Activated T-helper 1 cell treated with anti-CD3 and anti-CD28 coated beads, Interleukin-12 subunit alpha, Interleukin-12 subunit beta, Interleukin-2, Interleukin-4 antibody, amounts not matched to agents 30 ng/mL and 10 ng/mL and 1 ng/mL, durations not matched to agents 14 hours and 24 hours and 36 hours (primary cell): ENCODE measurements around the gene VMP1. TPM values are rescaled to one million over a fixed set of nuclear protein-coding genes. Genes with fewer than 3 reads are reported as not detected.
"Not testable (repeated sequence)": the region's sequence is repeated elsewhere in the genome, so short reads cannot be mapped to it uniquely, and the experiment has no call there.

Source experiments
- DNase-seq: peaks from one replicate; pipeline ENCODE4 v3.0.0; 2021; ENCODE audit warnings: low spot score
- H3K27ac Mint-ChIP-seq: one replicate; pipeline ENCODE4 v1.8.0; 2021; ENCODE audit warnings: mild to moderate bottlenecking, mixed read lengths
- H3K27me3 Mint-ChIP-seq: one replicate; pipeline ENCODE4 v1.8.0; 2022; ENCODE audit warnings: mild to moderate bottlenecking, moderate library complexity, mixed read lengths; ENCODE audit not compliant: insufficient read depth
- H3K36me3 Mint-ChIP-seq: one replicate; pipeline ENCODE4 v1.8.0; 2021; ENCODE audit warnings: low read depth, mixed read lengths
- H3K4me1 Mint-ChIP-seq: one replicate; pipeline ENCODE4 v1.8.0; 2021; ENCODE audit warnings: low read depth, mixed read lengths
- H3K4me3 Mint-ChIP-seq: one replicate; pipeline ENCODE4 v1.8.0; 2021; ENCODE audit warnings: mild to moderate bottlenecking, moderate library complexity, mixed read lengths
- H3K9me3 Mint-ChIP-seq: one replicate; pipeline ENCODE4 v1.8.0; 2021; ENCODE audit warnings: mixed read lengths
- intact Hi-C: fragments of 100-400 bp; cut with micrococcal nuclease; formaldehyde crosslinking; loops from one replicate; pipeline ENCODE4 v1.15.1; 2024
- total RNA-seq: library from RNA; stranded (reverse); gene quantifications from 2 replicates; pipeline ENCODE4 v1.2.3, GENCODE V29; 2022

Gene VMP1
- total RNA-seq, 1 donor from 2014 or later, result 357 TPM

DNA sequence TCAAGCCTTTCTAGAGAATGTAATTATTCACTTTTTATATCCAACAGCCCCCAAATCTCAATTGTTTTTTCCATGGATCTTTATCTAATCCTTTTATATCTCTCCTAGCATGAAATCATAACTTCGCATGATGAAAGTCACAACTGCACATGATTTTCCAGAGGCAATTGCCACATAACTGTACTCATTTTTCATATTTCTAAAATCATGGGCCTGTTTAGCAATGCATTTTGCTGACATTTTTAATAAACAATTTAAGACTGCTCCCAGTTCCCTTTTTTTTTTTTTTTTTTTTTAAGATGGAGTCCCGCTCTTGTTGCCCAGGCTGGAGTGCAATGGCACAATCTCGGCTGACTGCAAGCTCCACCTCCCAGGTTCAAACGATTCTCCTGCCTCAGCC lies 83.5 kb downstream of the VMP1 start:
- intact Hi-C loops, result no loop called here
- DNase-seq, result no peak
- H3K27ac Mint-ChIP-seq, result peak overlapping the region; percentile 81
- peaks cover 2% of the 10 kb centered on the region for H3K27me3 Mint-ChIP-seq
- peaks cover 16% of the 10 kb centered on the region for H3K36me3 Mint-ChIP-seq
- peaks cover 46% of the 10 kb centered on the region for H3K4me1 Mint-ChIP-seq
- H3K9me3 Mint-ChIP-seq, result peaks cover 3% of the 10 kb centered on the region
- H3K4me3 Mint-ChIP-seq, result no peak overlapping the region

DNA sequence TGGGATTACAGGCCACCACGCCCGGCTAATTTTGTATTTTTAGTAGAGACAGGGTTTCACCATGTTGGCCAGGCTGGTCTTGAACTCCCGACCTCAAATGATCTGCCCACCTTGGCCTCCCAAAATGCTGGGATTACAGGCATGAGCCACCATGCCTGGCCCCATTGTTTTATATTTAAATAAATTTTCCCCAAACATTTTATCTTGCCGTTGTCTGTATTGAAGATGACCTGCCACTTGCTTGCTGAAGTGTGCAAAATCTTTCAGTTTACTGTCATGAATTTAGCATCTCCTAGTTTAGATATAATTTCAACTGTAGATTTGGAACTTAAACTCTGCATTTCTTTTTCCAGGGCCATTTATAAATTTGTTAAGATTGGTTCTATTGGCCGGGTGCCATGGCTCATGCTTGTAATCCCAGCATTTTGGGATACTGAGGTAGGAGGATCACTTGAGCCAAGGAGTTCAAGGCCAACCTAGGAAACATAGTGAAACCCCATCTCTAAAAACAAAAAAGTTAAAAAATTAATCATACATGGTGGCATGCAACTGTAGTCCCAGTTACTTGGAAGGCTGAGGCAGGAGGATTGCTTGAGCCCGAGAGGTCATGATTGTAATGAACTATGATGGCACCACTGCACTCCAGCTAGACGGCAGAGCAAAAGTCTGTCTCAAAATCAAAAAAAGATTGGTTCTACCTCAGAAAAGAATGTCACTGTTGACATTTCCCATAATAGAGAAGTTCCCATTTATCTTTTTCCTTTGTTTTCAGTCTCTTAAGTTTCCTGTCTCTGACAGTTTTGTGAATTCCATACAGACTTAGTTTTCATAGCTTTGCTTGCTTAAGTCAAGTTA lies 84.4 kb downstream of the VMP1 start:
- Mint-ChIP-seq H3K36me3 (peaks cover 19% of the 10 kb centered on the region), H3K4me1 (peaks cover 43% of the 10 kb centered on the region), H3K4me3 (no peak overlapping the region), H3K27ac (peak overlapping the region; percentile 77), H3K9me3 (peaks cover 3% of the 10 kb centered on the region), H3K27me3 (no peaks in the 10 kb centered on the region)
- no peak for DNase-seq
- intact Hi-C loops, result no loop called here

- Mint-ChIP-seq H3K36me3 (peaks cover 19% of the 10 kb centered on the region), H3K4me1 (peaks cover 37% of the 10 kb centered on the region), H3K27ac (peak overlapping the region; percentile 77)
- H3K4me3 Mint-ChIP-seq, H3K27me3 Mint-ChIP-seq, H3K9me3 Mint-ChIP-seq, intact Hi-C loops, DNase-seq: not testable (repeated sequence)
Observed at GRCh38 chr17:59792458-59792823, 85.0 kb downstream of the VMP1 start.

GRCh38 chr17:59793205-59793604 lies 85.8 kb downstream of the VMP1 start:
- peaks cover 3% of the 10 kb centered on the region for H3K9me3 Mint-ChIP-seq
- peaks cover 19% of the 10 kb centered on the region for H3K36me3 Mint-ChIP-seq
- intact Hi-C loops, result no loop called here
- DNase-seq, result no peak
- no peak overlapping the region for H3K27ac Mint-ChIP-seq
- H3K4me1 Mint-ChIP-seq, result peaks cover 41% of the 10 kb centered on the region
- no peak overlapping the region for H3K4me3 Mint-ChIP-seq
- no peaks in the 10 kb centered on the region for H3K27me3 Mint-ChIP-seq

- H3K36me3 Mint-ChIP-seq, result peaks cover 16% of the 10 kb centered on the region
- H3K27me3 Mint-ChIP-seq, result no peaks in the 10 kb centered on the region
- DNase-seq, result no peak
- peaks cover 3% of the 10 kb centered on the region for H3K9me3 Mint-ChIP-seq
- peak overlapping the region; percentile 59 for H3K27ac Mint-ChIP-seq
- no peak overlapping the region for H3K4me3 Mint-ChIP-seq
- intact Hi-C loops, result no loop called here
- peaks cover 40% of the 10 kb centered on the region for H3K4me1 Mint-ChIP-seq
Observed at GRCh38 chr17:59796138-59796537, 88.7 kb downstream of the VMP1 start.

DNA sequence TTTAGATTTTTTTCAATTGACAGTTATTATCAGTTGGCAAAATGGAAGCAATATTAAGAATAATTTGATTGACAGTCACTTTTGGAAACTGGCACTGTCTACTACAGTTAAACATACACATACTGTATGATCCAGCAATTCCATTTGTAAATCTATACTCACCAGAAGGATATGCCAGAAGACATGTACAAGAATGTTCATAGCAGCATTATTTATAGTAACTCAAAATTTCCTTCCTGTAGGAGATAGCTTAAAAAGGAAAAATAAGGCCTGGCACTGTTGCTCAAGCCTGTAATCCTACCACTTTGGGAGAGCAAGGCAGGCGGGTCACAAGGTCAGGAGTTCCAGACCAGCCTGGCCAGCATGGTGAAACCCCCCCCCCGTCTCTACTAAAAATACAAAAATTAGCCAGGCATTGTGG lies 89.3 kb downstream of the VMP1 start:
- intact Hi-C loops, result no loop called here
- H3K27ac Mint-ChIP-seq, result no peak overlapping the region
- H3K27me3 Mint-ChIP-seq, result no peaks in the 10 kb centered on the region
- peaks cover 37% of the 10 kb centered on the region for H3K4me1 Mint-ChIP-seq
- DNase-seq, result no peak
- H3K9me3 Mint-ChIP-seq, result peaks cover under 1% of the 10 kb centered on the region
- peaks cover 14% of the 10 kb centered on the region for H3K36me3 Mint-ChIP-seq
- no peak overlapping the region for H3K4me3 Mint-ChIP-seq

DNA sequence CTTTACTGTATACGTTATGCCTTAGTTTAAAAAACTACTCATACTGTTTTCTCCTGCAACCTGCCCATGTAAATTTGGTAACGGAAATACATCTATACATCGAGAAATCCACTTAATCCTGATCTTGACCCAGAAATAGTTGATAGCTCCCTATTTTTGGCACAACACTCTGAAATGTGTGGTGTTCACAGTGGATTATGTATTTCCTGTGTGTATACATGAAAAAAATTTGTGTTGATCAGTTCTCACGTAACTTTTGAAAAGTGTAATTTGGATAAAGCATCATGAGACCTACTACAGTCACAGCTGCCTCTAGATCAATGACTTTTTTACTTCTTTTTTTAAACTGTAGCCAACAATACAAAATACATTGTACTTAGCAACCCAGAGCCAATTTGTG lies 90.7 kb downstream of the VMP1 start:
- DNase-seq, result no peak
- Mint-ChIP-seq H3K27ac (peak overlapping the region; percentile 20), H3K4me1 (peaks cover 37% of the 10 kb centered on the region), H3K36me3 (peaks cover 12% of the 10 kb centered on the region), H3K4me3 (no peak overlapping the region), H3K9me3 (no peaks in the 10 kb centered on the region), H3K27me3 (no peaks in the 10 kb centered on the region)
- intact Hi-C loops, result no loop called here

GRCh38 chr17:59800530-59800942 lies 93.1 kb downstream of the VMP1 start:
- Mint-ChIP-seq H3K4me1 (peaks cover 41% of the 10 kb centered on the region), H3K36me3 (peaks cover 11% of the 10 kb centered on the region), H3K4me3 (no peak overlapping the region), H3K9me3 (no peaks in the 10 kb centered on the region), H3K27me3 (no peaks in the 10 kb centered on the region), H3K27ac (peak overlapping the region; percentile 5)
- intact Hi-C loops, result no loop called here
- no peak for DNase-seq

DNA sequence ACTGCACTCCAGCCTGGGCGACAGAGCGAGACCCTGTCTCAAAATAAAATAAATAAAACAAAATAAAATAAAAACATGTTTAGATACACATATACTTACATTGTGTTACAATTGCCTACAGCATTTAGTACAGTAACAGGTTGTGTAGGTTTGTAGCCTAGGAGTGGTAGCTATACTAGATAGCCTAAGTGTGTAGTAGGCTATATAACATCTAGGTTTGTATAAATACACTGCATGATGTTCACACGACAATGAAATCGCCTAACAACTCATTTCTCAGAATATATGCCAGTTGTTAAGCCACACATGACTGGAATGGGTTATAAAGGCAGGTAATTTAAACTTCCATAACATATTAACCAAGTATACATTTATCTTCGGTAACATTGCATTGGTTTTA lies 94.7 kb downstream of the VMP1 start:
- Mint-ChIP-seq H3K4me3 (no peak overlapping the region), H3K36me3 (peaks cover 6% of the 10 kb centered on the region), H3K4me1 (peaks cover 33% of the 10 kb centered on the region), H3K9me3 (no peaks in the 10 kb centered on the region), H3K27ac (no peak overlapping the region), H3K27me3 (no peaks in the 10 kb centered on the region)
- intact Hi-C loops, result no loop called here
- DNase-seq, result no peak

DNA sequence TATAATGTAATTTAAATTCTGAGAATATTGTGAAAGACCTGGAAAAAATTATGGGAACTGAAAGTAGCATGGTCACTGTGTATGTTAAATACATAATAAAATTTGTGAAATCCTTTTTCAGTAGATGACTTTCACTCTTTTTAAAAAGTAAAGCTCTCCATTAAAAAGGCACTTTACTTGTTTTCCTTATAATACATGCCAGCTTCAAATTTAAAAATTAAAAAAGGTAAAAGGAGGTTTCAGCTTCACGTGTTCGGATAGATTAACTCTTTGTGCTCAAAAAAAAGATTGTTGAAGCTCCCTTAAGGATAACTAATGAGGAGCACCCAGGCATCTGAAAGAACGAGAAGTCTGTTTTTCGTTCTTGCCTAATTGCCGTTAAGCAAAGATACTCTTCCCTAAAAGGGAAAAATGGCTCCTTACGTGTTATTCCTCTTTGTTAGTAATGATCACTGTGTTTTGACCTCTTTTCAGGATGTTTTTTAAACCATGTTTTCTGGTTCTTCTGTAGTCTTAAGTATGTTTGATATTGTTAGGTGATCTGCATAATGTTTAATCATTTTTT lies 97.5 kb downstream of the VMP1 start:
- Mint-ChIP-seq H3K36me3 (peaks cover 11% of the 10 kb centered on the region), H3K27ac (no peak overlapping the region), H3K4me1 (peaks cover 27% of the 10 kb centered on the region), H3K9me3 (no peaks in the 10 kb centered on the region), H3K4me3 (no peak overlapping the region), H3K27me3 (no peaks in the 10 kb centered on the region)
- intact Hi-C loops, result no loop called here
- no peak for DNase-seq

- H3K4me3 Mint-ChIP-seq, H3K9me3 Mint-ChIP-seq, H3K27me3 Mint-ChIP-seq, intact Hi-C loops, DNase-seq, H3K27ac Mint-ChIP-seq: not testable (repeated sequence)
- peaks cover 11% of the 10 kb centered on the region for H3K36me3 Mint-ChIP-seq
- peaks cover 25% of the 10 kb centered on the region for H3K4me1 Mint-ChIP-seq
Observed at GRCh38 chr17:59806322-59806721, 98.9 kb downstream of the VMP1 start.

DNA sequence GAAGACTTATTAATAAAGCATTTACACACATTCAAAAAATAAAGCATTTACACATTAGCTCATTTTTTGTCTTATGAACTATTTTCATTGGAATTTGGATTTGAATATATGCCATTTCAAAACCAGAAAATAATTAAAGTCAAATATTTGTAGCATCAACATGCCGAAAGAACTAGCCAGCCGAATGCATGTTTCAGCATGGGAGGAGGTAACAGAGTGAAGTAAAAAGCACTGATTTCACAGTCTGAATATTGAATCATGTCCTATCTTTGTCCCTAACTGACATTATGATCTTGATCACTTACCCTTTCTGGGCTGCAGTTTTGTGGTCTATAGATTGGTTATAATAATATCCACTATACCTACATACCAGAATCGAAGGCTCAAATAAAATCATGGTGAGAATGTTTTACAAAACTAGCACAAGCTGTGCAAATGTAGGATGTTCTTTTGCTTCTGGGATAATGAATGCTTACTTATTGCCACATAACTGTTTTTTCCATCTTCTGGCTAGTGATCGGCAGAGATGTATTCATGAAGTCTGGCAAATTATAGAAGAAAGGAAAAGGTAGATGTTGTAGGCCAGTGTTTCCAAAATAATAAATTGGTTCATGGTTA lies 100.5 kb downstream of the VMP1 start:
- no peak overlapping the region for H3K27ac Mint-ChIP-seq
- intact Hi-C loops, result no loop called here
- DNase-seq, result no peak
- no peak overlapping the region for H3K4me3 Mint-ChIP-seq
- H3K4me1 Mint-ChIP-seq, result peaks cover 33% of the 10 kb centered on the region
- no peaks in the 10 kb centered on the region for H3K9me3 Mint-ChIP-seq
- peaks cover 24% of the 10 kb centered on the region for H3K36me3 Mint-ChIP-seq
- H3K27me3 Mint-ChIP-seq, result no peaks in the 10 kb centered on the region

DNA sequence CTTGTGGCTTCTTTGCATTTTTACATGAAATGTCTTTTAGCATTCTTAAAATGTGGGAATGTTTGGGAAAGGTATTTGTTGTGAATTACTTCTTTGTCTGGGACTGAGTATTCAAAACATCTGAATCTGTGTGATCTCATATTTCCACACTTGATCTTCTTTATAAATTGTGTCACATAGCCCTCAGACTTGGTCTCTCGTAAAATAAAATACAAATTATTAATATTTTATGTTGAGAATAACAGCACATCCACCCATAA lies 103.4 kb downstream of the VMP1 start:
- Mint-ChIP-seq H3K4me1 (peaks cover 37% of the 10 kb centered on the region), H3K36me3 (peaks cover 32% of the 10 kb centered on the region), H3K9me3 (no peaks in the 10 kb centered on the region), H3K27me3 (no peaks in the 10 kb centered on the region), H3K27ac (no peak overlapping the region), H3K4me3 (no peak overlapping the region)
- DNase-seq, result no peak
- intact Hi-C loops, result no loop called here
